GM12892 (cell line): Measurements from ENCODE around the gene CSPG4.
"Not testable (repeated sequence)": the region's sequence is repeated elsewhere in the genome, so short reads cannot be mapped to it uniquely, and the experiment has no call there.

Experiments used
- DNase-seq: peaks from one replicate; pipeline ENCODE4 v3.0.0; 2011; ENCODE audit not compliant: insufficient read length
- FAIRE-seq: peaks from 2 replicates; lab custom pipeline; 2011; peaks lifted over from hg19 to GRCh38; lab: Jason Lieb, UNC
- POLR2A ChIP-seq: IDR thresholded peaks from 2 replicates; pipeline ENCODE4 v1.6.1; 2011; ENCODE audit warnings: low read depth, low read length, control low read depth
- POLR2AphosphoS5 ChIP-seq: IDR thresholded peaks from 2 replicates; pipeline ENCODE4 v1.6.1; 2011; ENCODE audit warnings: low read depth, low read length, control low read depth
- TAF1 ChIP-seq: IDR thresholded peaks from 2 replicates; pipeline ENCODE4 v1.6.1; 2011; ENCODE audit warnings: low read depth, mild to moderate bottlenecking, control low read depth, low read length, borderline replicate concordance

Gene CSPG4

GRCh38 chr15:75684648-75685047 lies 28.0 kb downstream of the CSPG4 start:
- FAIRE-seq = no peak
- DNase-seq = no peak
- TF ChIP-seq POLR2A (no peak), POLR2AphosphoS5 (no peak), TAF1 (no peak)

- peak; percentile 89 for DNase-seq
- peak; percentile 91 for FAIRE-seq
Measured at GRCh38 chr15:75683646-75684312, 28.9 kb downstream of the CSPG4 start.

- FAIRE-seq (no peak), DNase-seq (no peak)
- no peak for TF ChIP-seq POLR2AphosphoS5
- no peak for TF ChIP-seq TAF1
- TF ChIP-seq POLR2A = no peak
Measured at GRCh38 chr15:75682181-75683135, 30.2 kb downstream of the CSPG4 start.

GRCh38 chr15:75680007-75680789 lies 32.5 kb downstream of the CSPG4 start:
- TF ChIP-seq TAF1 (no peak), POLR2AphosphoS5 (no peak), POLR2A (no peak)
- FAIRE-seq = no peak

GRCh38 chr15:75678324-75678690 lies 34.3 kb downstream of the CSPG4 start:
- DNase-seq, FAIRE-seq: not testable (repeated sequence)

More at GRCh38 chr15:75680007-75680789, 32.5 kb downstream of the CSPG4 start:
- DNase-seq = no peak

GRCh38 chr15:75677465-75678323 lies 35.0 kb downstream of the CSPG4 start:
- DNase-seq (no peak), FAIRE-seq (no peak)
- TF ChIP-seq POLR2A = no peak
- TF ChIP-seq TAF1 = no peak
- no peak for TF ChIP-seq POLR2AphosphoS5

GRCh38 chr15:75676688-75677464 lies 35.8 kb downstream of the CSPG4 start:
- no peak for TF ChIP-seq TAF1
- TF ChIP-seq POLR2AphosphoS5 = no peak
- no peak for TF ChIP-seq POLR2A
- DNase-seq = no peak
- FAIRE-seq = no peak

GRCh38 chr15:75675579-75676404 lies 36.9 kb downstream of the CSPG4 start:
- FAIRE-seq (no peak), DNase-seq (no peak)

GRCh38 chr15:75674366-75674765 lies 38.3 kb downstream of the CSPG4 start:
- TF ChIP-seq POLR2A (no peak), POLR2AphosphoS5 (no peak), TAF1 (no peak)
- FAIRE-seq (no peak), DNase-seq (no peak)

More at GRCh38 chr15:75675579-75676404, 36.9 kb downstream of the CSPG4 start:
- TF ChIP-seq POLR2A (no peak), POLR2AphosphoS5 (no peak), TAF1 (no peak)
